HepG2 (cell line): ENCODE measurements around the gene STK10. TPM values are rescaled to one million over a fixed set of nuclear protein-coding genes. Genes with fewer than 3 reads are reported as not detected.
A peak's percentile ranks its signal among the peaks of the same experiment; 100 is the strongest.
"Not testable (repeated sequence)": the region's sequence is repeated elsewhere in the genome, so short reads cannot be mapped to it uniquely, and the experiment has no call there.

Experiments used
- ATAC-seq: fragments of 200-7000 bp; cut with Tn5 transposase; 3 replicates; pipeline ENCODE4 v1.9.1; 2020; ENCODE audit warnings: mild to moderate bottlenecking, moderate library complexity
- BruUV-seq: library from RNA; stranded (reverse); fragments of 400-500 nt; replicated peaks from 2 replicates; lab custom pipeline; 2021; lab: Mats Ljungman, UMichigan
- CTCF ChIA-PET: fragments of 300-600 bp; formaldehyde crosslinking; extraction: SDS; loops from one replicate; lab custom pipeline; 2021; ENCODE audit warnings: low total read pairs, inconsistent platforms, low intra/inter-chr PET ratio; lab: Yijun Ruan, JAX
- POLR2A ChIA-PET: fragments of 350-600 bp; sonication (Branson Sonifier 250); formaldehyde crosslinking; loops from one replicate; lab custom pipeline; 2020; ENCODE audit warnings: antibody characterized with exemption, inconsistent platforms; lab: Yijun Ruan, JAX
- DNase-seq: peaks from one replicate; pipeline ENCODE4 v3.0.0-alpha.2; 2015; ENCODE audit warnings: low spot score
- FAIRE-seq: peaks from 3 replicates; lab custom pipeline; 2011; peaks lifted over from hg19 to GRCh38; lab: Jason Lieb, UNC
- H2AFZ ChIP-seq: one replicate; pipeline ENCODE4 v1.6.1; 2011; ENCODE audit warnings: low read length, inconsistent platforms
- H3K27ac ChIP-seq: fragments of 300-600 bp; 3 replicates; pipeline ENCODE4 v1.8.0; 2011; ENCODE audit warnings: mixed run types, mild to moderate bottlenecking, mixed read lengths, low read length, inconsistent platforms; ENCODE audit not compliant: insufficient read depth; ENCODE audit errors: extremely low read length
- H3K27me3 ChIP-seq, 2 experiments: fragments of 200-600 bp in 1 of 2; 2 replicates in 1 of 2; 3 replicates in 1 of 2; pipeline versions ENCODE4 v1.6.0 to v1.8.0; 2011; ENCODE audit warnings: low read length in 2 of 2, mild to moderate bottlenecking in 2 of 2, moderate library complexity in 2 of 2, inconsistent platforms in 1 of 2; ENCODE audit not compliant: insufficient read depth in 2 of 2, control insufficient read depth in 1 of 2
- H3K36me3 ChIP-seq, 2 experiments: fragments of 200-600 bp in 1 of 2; replicated peaks in 1 of 2; 2 replicates in 1 of 2; 3 replicates in 1 of 2; pipeline versions ENCODE4 v1.5.1 to v1.8.0; 2011; ENCODE audit warnings: low read length in 2 of 2, inconsistent platforms in 1 of 2; ENCODE audit not compliant: insufficient read depth in 2 of 2, control insufficient read depth in 1 of 2
- H3K4me1 ChIP-seq: 2 replicates; pipeline ENCODE4 v1.5.1; 2012; ENCODE audit warnings: low read length, inconsistent platforms; ENCODE audit not compliant: insufficient read depth
- H3K4me2 ChIP-seq: 2 replicates; pipeline ENCODE4 v1.6.0; 2011; ENCODE audit warnings: low read depth, low read length, inconsistent platforms
- H3K4me3 ChIP-seq, 3 experiments: fragments of 200-600 bp in 1 of 3; sonication (generic), shearing (Covaris generic) in 1 of 3; replicated peaks in 1 of 3; 2 replicates each; pipeline ENCODE4 v1.5.1; 2011 to 2016; ENCODE audit warnings: low read length in 3 of 3, inconsistent platforms in 2 of 3, low read depth in 2 of 3, mild to moderate bottlenecking in 2 of 3, control low read depth in 1 of 3, mixed read lengths in 1 of 3; ENCODE audit not compliant: insufficient read depth in 1 of 3
- H3K79me2 ChIP-seq: one replicate; pipeline ENCODE4 v1.6.1; 2011; ENCODE audit warnings: low read length, inconsistent platforms; ENCODE audit not compliant: insufficient read depth
- H3K9ac ChIP-seq: 2 replicates; pipeline ENCODE4 v1.6.0; 2011; ENCODE audit warnings: mild to moderate bottlenecking, low read depth, low read length, inconsistent platforms; ENCODE audit not compliant: insufficient read depth
- H3K9me3 ChIP-seq: 2 replicates; pipeline ENCODE4 v1.5.1; 2012; ENCODE audit warnings: mild to moderate bottlenecking, low read length
- H4K20me1 ChIP-seq: 2 replicates; pipeline ENCODE4 v1.6.0; 2011; ENCODE audit warnings: inconsistent platforms, mild to moderate bottlenecking, low read length, moderate library complexity; ENCODE audit not compliant: insufficient read depth
- WGBS: methylation state at CpG from one replicate; pipeline ENCODE4 v1.1.6; 2017; ENCODE audit warnings: low lambda C conversion rate; 5-methylcytosine and 5-hydroxymethylcytosine counted together
- in situ Hi-C: cut with HindIII; loops from 2 replicates; pipeline ENCODE4 v1.10.0; 2017; ENCODE audit warnings: low pct_unique_long_range_greater_than_20kb; ENCODE audit not compliant: extremely low pct_ligation_motif_present
- intact Hi-C: fragments of 100-400 bp; cut with micrococcal nuclease; formaldehyde crosslinking; loops from one replicate; pipeline ENCODE4 v1.10.0; 2022; ENCODE audit not compliant: unreplicated experiment
- polyA plus RNA-seq, 8 experiments: library from polyadenylated mRNA; depleted of rRNA in 3 of 8; stranded (reverse) in 7 of 8; unstranded in 1 of 8; fragments of >200 nt; fragmentation: Illumina TruSeq in 4 of 8; extraction: Trizol in 4 of 8; gene quantifications; 2 replicates each; pipeline versions ENCODE4 v1.2.1 to v1.2.3, GENCODE V29; 2011 to 2016; ENCODE audit warnings: low read depth in 4 of 8, missing spikeins in 1 of 8, mixed read lengths in 1 of 8; ENCODE audit not compliant: insufficient read depth in 1 of 8
- total RNA-seq, 5 experiments: library from RNA; depleted of rRNA; stranded (reverse); fragments of >200 nt; fragmentation: Illumina TruSeq; extraction: Trizol; gene quantifications; 2 replicates each; pipeline ENCODE4 v1.2.3, GENCODE V29; 2016; ENCODE audit warnings: low read depth in 1 of 5
- TF ChIP-seq, protein P1 (sequence below): sonication (generic); formaldehyde crosslinking; IDR thresholded peaks from 2 replicates; pipeline ENCODE4 v1.9.0; 2021; ENCODE audit warnings: mild to moderate bottlenecking, missing genetic modification reagents

STK10 gene
- total and polyA plus RNA-seq, 2 of the 13 experiments (the other 11 are each of a cell fraction or from before 2014, with no cell fraction given), result 7.0 to 7.2 TPM

DNA sequence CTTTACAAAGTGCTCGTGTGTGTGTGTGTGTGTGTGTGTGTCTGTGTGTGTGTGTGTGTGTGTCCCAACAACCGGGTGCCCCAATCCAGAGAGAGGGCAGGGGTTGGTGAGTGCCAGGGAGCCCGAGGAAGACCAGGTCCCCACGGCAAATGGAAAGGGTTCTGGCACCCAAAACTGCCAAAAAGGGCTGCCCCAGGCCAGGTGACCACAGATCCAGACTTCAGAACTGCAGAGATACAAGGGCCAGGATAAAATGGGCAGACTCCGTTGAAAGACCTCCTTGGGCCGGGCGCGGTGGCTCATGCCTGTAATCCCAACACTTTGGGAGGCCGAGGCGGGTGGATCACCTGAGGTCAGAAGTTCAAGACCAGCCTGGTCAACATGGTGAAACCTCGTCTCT lies 38.5 kb downstream of the STK10 start:
- H3K9me3 ChIP-seq, H3K4me2 ChIP-seq, DNase-seq, CTCF ChIA-PET, H3K27ac ChIP-seq, H3K9ac ChIP-seq, intact Hi-C loops, H3K36me3 ChIP-seq: not testable (repeated sequence)
- 91% methylated on average over 10 of the region's 11 CpGs for WGBS
- TF ChIP-seq, protein P1, sequence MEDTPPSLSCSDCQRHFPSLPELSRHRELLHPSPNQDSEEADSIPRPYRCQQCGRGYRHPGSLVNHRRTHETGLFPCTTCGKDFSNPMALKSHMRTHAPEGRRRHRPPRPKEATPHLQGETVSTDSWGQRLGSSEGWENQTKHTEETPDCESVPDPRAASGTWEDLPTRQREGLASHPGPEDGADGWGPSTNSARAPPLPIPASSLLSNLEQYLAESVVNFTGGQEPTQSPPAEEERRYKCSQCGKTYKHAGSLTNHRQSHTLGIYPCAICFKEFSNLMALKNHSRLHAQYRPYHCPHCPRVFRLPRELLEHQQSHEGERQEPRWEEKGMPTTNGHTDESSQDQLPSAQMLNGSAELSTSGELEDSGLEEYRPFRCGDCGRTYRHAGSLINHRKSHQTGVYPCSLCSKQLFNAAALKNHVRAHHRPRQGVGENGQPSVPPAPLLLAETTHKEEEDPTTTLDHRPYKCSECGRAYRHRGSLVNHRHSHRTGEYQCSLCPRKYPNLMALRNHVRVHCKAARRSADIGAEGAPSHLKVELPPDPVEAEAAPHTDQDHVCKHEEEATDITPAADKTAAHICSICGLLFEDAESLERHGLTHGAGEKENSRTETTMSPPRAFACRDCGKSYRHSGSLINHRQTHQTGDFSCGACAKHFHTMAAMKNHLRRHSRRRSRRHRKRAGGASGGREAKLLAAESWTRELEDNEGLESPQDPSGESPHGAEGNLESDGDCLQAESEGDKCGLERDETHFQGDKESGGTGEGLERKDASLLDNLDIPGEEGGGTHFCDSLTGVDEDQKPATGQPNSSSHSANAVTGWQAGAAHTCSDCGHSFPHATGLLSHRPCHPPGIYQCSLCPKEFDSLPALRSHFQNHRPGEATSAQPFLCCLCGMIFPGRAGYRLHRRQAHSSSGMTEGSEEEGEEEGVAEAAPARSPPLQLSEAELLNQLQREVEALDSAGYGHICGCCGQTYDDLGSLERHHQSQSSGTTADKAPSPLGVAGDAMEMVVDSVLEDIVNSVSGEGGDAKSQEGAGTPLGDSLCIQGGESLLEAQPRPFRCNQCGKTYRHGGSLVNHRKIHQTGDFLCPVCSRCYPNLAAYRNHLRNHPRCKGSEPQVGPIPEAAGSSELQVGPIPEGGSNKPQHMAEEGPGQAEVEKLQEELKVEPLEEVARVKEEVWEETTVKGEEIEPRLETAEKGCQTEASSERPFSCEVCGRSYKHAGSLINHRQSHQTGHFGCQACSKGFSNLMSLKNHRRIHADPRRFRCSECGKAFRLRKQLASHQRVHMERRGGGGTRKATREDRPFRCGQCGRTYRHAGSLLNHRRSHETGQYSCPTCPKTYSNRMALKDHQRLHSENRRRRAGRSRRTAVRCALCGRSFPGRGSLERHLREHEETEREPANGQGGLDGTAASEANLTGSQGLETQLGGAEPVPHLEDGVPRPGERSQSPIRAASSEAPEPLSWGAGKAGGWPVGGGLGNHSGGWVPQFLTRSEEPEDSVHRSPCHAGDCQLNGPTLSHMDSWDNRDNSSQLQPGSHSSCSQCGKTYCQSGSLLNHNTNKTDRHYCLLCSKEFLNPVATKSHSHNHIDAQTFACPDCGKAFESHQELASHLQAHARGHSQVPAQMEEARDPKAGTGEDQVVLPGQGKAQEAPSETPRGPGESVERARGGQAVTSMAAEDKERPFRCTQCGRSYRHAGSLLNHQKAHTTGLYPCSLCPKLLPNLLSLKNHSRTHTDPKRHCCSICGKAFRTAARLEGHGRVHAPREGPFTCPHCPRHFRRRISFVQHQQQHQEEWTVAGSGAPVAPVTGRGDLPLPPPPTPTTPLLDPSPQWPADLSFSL (CRISPR knock-in tag), result 0 out of 2 replicates have a peak, but pooled peaks have one; percentile 22
- TF ChIP-seq, all 625 proteins: peak for 1; not testable (repeated sequence) for 624
- ATAC-seq, BruUV-seq, H2AFZ ChIP-seq, FAIRE-seq, H4K20me1 ChIP-seq, H3K4me3 ChIP-seq, in situ Hi-C loops, H3K27me3 ChIP-seq, H3K79me2 ChIP-seq: not testable (repeated sequence)
- POLR2A ChIA-PET, result interaction anchor here (0.7 to 1.2 kb wide), 2 partner anchors 25 to 205 kb away, joined by 3 to 4 read pairs; no protein-coding TSS in a partner anchor
- peaks cover 37% of the 10 kb centered on the region for H3K4me1 ChIP-seq
